GM18867 (cell line): ENCODE data around the gene PTPRN2.
"Not testable (repeated sequence)": the region's sequence is repeated elsewhere in the genome, so short reads cannot be mapped to it uniquely, and the experiment has no call there.

Source experiments
- ATAC-seq: cut with Tn5 transposase; IDR thresholded peaks from one replicate; pipeline ENCODE4 v1.9.1; 2021; ENCODE audit warnings: mild to moderate bottlenecking, moderate library complexity; ENCODE audit not compliant: unreplicated experiment

Gene PTPRN2

DNA sequence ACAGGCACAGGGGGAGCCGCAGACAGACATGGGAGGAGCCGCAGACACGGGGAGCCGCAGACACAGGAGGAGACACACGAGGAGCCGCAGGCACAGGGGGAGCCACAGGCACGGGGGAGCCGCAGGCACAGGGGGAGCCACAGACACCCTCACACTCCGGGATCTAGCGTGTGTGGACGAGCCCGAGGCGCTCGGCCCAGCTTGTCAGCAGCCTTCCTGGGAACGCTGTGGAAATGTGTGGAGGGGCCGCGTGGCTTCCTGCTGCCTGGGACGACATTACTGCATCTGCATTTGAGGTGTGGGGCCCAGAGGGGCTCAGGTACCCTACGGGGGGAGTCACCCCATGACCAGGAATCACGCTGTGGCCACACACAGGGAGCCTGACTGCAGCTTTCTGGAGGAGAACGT, 313.2 kb downstream of the PTPRN2 start:
- ATAC-seq: no peak

DNA sequence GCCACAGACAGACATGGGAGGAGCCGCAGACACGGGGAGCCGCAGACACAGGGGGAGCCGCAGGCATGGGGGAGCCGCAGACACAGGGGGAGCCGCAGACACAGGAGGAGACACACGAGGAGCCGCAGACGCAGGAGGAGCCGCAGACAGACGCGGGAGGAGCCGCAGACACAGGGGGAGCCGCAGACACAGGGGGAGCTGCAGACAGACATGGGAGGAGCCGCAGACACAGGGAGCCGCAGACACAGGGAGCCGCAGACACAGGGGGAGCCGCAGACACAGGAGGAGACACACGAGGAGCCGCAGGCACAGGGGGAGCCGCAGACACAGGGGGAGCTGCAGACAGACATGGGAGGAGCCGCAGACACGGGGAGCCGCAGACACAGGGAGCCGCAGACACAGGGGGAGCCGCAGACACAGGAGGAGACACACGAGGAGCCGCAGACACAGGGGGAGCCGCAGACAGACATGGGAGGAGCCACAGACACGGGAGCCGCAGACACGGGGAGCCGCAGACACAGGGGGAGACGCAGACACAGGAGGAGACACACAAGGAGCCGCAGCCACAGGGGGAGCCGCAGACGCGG, 313.8 kb downstream of the PTPRN2 start:
- not testable (repeated sequence) for ATAC-seq

DNA sequence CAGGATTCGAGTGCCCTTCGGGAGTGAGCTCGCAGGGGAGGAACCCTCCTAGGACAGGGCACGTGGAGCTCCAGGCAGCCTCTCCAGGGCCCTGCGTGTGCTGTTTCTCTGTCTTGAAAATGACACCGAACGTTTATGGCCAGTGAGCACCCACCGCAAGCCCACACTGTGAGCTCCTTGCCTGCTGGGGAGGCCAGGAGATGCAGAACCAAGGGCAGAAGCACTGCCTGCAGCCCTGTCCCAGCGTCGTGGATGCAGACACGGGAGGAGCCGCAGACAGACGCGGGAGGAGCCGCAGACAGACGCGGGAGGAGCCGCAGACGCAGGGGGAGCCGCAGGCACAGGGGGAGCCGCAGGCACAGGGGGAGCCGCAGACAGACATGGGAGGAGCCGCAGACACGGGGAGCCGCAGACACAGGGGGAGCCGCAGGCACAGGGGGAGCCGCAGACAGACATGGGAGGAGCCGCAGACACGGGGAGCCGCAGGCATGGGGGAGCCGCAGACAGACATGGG, 314.4 kb downstream of the PTPRN2 start:
- no peak for ATAC-seq

DNA sequence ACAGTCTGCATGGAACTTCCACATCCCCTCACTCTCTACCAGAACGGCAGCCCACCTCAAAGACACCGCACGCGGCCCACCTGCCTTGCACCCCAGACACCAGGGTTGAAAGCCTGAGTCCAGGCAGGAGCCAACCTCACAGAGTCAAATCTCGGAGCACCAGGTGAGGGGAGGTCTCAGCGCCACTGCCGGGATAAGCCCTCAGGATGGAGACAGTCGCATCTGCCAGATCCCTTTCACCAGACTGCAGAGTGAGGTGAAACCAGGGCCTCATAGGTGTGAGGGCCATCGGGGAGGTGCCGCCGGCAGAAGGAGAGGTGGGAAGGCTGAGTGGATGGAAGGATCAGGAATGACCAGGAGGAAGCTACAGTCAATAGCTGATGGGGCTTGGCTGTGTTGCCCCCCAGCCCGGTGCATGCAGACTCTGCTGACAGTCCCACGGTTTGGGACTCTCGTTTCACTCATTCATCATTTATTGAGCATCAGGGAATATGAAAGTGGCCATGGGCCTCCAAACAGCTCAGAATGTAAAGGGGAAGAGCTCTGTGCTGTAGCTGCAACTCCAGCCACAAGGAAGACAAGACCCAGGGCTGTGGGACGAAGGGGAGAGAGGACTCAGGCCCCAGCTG, 315.0 kb downstream of the PTPRN2 start:
- no peak for ATAC-seq

DNA sequence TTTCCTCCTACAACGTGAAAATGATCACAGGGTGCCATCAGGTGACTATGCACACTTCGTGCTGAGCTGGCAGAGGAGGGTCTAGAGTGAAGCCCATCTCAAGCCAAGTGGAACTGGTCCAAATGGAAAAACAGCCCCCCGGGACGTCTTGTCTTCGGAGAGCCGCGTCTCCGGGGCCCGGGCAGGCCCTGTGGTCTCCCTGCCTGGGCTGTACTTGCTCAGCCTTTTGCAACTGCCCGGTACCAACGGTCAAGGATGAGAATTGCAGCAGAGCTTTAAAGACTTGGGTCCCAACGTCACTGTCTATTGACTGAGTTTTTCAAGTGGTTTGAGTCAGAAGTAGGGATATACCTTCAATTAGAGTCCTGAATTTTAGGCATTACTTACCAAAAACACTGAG, 315.5 kb downstream of the PTPRN2 start:
- no peak for ATAC-seq

DNA sequence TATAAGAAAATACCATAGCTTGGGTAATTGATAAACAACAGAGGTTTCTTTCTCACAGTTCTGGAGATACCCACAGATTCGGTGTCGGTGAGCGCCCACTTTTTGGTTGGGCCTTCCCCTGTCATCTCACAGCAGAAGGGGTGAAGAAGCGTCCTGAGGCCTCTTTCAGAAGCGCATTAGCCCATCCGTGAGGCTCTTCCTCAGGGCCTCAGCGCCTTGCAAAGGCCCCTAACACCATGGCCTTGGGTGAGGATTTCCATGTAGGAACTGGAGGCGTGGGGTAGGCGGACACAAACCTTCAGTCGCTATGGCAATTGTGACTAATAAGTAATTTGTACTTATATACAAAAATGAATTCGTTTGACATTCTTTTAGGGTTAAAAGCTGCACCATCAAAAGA, 316.0 kb downstream of the PTPRN2 start:
- no peak for ATAC-seq

DNA sequence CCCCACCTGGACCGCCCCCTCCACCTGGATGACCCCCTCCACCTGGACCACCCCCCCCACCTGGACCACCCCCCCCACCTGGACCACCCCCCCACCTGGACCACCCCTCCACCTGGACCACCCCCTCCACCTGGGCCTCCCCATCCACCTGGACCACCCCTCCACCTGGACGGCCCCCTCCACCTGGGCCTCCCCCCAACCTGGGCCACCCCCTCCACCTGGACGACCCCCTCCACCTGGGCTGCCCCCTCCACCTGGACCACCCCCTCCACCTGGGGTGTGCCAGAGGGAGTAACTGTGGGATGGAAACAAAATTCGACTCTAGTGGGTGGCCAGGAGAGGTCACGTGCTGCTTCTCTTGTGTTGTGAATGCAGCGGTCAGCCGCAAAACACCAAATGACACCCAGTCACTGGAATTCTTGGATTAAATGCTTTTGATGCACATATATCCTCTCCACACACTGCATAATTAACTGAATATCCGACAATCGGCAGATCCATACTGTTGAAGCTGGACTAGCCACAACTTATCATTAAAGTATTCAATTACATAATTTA, 316.7 kb downstream of the PTPRN2 start:
- ATAC-seq: no peak

DNA sequence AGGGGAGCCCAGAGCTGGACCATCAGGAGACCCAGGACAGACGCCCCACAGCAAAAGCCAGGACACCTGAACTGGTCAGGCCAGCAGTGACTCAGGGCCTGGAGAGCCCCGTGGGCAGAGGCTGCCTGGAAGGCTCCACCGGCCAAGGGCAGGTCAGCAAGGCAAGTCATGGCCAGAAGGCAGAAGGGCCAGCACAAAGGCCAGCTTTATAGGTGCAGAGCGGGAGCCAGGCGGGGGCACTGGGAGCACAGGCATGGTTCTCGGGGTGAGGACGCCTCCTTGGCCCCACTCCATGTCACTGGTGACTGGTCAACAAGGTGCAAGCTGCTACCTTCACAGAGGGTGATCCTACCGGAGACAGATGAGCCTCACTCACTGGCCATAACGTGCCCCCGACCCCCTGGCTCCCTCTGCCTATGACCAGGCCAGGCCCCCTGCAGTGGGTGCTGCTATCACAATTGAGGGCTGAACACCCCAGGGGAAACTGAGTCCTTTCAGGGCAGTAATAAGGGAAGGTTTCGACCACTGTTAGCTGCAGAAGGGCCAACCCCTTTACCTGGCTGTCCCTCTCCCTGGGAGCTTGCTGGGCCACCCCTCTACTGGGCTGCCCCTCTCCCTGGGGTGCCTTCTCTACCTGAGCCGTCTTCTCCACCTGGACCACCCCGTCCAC, 317.4 kb downstream of the PTPRN2 start:
- ATAC-seq: no peak

DNA sequence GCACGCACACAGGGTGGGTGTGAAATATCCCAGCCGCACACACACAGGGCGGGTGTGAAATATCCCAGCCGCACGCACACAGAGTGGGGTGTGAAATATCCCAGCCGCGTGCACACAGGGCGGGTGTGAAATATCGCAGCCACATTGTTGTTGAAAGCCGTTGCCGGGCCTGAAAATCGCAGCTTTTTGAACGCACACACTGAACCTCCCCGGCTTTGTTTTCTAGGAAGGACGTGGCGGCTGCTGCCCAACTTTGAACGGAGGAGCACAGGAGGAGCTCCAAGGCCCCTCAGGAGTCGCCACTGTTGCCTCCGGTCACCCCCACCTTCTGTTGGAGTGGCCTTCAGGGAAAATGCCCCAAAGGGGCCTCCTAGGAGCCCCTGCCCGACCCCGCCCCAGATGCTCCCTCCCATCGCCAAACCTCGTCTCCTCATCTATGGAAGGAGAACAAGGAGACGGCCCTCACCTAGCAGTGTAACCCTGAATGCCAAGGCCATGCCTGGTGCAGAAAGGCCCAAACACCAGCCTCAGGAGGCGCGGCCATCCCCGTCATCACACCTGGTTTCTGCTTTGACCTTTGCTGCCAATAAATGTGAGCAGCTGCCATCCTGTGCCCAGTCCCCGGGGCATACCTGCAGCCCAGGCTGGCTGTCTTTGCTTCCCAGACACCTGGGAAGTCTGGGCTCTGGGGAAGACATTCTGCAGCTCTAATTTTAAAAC, 318.6 kb downstream of the PTPRN2 start:
- no peak for ATAC-seq

DNA sequence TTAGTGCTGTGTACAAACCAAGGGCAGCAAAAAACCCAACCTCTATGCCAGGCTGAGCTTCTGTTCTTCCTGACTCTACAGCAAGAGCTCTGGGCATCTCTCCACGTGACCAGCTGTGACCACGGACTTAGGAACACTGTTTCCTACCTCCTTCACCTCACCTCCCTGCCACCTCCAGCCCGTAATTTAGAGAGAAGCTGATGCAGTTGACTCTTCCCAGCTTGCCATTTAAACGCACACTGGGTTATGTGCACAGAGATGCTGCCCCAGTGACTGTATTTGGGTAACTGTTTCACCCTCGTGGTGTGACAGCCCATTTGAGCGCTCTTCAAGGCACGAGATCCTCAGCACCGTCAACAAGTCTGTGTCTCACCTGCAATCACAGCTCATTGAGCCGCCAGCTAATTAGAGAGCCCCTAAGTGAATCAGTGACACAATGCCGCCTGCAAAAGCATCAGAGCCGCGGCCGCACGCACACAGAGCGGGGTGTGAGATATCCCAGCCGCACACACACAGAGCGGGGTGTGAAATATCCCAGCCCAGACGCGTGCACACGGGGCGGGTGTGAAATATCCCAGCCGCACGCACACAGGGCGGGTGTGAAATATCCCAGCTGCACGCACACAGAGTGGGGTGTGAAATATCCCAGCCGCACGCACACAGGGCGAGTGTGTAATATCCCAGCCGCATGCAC, 319.7 kb downstream of the PTPRN2 start:
- no peak for ATAC-seq

DNA sequence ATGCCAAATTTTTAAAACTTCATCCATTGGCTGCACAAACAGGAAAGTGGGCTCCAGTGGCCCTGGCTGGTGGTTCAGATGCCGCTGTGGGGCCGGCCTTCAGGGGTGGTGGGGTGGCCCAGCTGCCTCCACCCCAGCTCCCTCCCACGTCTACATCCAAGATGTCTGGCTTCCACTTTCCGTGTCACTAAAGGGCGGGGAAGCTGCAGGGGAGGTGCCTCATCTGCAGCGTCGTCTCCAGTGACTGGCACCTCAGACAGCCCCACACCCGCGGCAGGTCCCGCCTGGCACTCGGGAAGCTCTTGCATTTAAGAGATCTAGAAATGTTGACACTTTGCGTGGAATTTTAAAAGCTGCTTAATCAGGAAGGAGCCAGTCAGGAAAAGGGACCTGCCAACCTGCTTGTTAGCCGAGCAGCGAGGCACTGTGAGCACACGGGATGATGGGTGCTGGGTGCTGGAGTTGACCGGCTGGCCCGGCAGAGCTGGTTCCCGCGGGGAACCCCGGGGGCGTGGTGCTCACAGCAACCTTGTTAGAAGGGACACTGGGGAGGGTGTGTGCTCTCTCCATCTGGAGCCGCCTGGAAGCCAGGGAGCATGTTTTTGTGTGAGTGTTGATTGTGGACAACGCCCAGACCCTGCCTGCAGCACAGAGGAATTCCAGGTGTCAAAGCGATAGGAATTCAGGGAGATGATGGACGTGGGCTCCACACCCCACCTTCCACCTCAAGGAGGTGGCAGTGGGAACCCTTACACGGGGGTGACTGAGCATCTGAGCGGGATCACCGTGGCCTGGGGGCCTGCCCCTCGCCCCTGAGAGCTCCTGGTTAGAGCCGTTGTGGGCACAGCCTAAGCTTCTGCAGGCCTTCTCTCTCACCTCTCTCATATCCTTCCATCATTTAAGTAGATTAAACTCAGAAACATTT, 320.5 kb downstream of the PTPRN2 start:
- ATAC-seq: no peak

DNA sequence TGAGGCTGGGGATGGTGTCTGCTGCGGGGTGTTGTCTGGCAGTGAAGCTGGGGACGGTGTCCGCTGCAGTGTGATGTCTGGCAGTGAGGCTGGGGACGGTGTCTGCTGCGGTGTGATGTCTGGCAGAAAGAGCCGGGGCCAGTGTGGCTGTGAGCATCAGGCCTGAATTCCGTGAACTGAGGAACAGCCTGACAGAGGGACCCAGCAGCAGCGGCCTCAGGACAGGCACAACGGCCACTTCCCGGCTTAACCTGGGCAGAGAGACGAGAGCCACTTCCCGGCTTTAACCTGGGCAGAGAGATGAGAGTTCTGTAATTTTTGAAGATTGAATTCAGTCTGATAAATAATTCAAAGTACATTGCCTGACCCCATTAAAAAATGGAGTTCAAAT, 321.2 kb downstream of the PTPRN2 start:
- ATAC-seq: no peak

DNA sequence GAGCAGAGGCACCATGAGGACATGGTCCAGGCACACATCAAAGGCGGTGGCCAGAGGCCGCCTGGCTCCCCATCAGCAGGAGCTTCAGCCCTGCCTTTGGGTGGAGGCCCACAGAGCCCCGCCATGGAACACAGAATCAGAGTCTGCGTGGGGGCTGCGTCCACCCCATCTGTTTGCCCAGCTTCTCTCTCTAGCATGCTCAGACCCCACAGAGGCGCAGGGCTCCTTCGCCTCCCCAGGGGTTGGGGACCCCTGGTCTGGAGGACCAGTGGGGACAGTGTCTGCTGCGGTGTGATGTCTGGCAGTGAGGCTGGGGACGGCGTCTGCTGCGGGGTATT, 321.9 kb downstream of the PTPRN2 start:
- ATAC-seq: no peak

DNA sequence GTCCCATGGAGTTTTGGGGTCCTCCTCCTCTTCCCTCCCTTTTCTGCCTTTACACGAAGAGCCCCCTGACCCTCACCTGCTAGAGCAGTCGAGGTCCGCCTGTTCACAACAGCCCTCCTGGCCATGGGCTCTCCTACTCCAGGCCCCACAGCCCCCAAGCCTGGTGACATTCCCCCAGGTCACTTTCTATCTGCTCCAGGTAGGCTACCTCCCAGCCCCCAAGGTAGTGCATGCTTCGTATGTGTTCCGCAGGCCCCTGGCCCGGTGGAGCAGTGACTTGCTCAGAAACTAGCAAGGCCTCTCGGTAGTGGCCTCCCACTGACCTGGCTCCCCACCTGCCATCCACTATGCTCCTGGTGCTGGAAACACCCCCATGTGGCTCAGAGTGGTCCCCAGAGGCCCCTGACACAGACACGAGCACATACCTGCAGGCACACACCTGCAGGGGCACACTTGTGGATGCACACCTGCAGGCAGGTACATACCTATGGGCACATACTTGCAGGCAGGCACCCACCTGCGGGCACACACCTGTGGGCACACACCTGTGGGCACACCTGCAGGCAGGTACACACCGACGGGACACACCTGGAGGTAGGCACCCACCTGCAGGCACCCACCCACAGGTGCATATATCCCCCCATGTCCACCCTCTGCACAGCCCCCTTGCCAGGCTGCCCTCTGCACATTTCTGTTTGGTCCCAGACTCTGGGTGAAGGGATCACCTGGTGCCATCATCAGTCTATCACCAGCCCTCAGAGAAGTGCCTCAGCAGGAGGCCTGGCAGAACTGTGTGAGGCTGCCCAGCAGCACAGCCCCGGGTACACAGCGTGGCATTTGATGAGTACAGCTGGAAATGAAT, 322.5 kb downstream of the PTPRN2 start:
- no peak for ATAC-seq

DNA sequence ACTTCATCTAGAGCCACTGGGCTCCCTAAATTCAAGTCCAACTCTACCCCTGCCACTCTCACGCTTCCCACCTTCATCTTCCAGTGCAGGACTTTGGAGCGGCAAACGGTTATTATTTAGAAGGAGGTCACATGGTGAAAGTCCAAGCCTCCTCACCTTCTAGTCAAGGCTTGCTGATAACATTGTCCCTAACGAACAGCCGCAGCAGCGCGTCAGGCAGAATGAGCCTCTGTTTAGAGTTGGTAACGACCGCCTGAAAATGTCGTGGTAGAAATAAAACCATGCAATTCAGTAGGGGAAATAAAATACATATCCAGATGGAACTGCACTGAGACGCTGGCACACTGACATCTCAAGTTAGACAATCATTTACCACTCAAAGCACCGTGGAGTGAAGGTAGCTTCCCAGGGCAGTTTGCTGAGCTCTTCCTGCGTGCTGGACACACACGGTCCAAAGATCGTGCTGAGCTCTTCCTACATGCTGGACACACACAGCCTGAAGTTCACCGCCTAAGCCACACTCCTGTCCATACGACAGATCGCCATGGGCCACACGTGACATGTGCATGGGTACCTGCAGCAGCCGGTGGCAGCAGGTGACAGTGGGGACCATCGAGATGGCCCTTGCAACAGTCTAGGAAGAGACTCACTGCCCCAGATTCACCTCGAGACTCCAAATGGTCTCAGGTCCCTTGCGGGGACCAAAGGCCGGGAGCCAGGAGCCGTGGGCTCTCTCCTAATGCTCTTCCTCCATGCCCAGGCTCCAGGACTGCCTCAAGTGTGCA, 323.5 kb downstream of the PTPRN2 start:
- no peak for ATAC-seq

DNA sequence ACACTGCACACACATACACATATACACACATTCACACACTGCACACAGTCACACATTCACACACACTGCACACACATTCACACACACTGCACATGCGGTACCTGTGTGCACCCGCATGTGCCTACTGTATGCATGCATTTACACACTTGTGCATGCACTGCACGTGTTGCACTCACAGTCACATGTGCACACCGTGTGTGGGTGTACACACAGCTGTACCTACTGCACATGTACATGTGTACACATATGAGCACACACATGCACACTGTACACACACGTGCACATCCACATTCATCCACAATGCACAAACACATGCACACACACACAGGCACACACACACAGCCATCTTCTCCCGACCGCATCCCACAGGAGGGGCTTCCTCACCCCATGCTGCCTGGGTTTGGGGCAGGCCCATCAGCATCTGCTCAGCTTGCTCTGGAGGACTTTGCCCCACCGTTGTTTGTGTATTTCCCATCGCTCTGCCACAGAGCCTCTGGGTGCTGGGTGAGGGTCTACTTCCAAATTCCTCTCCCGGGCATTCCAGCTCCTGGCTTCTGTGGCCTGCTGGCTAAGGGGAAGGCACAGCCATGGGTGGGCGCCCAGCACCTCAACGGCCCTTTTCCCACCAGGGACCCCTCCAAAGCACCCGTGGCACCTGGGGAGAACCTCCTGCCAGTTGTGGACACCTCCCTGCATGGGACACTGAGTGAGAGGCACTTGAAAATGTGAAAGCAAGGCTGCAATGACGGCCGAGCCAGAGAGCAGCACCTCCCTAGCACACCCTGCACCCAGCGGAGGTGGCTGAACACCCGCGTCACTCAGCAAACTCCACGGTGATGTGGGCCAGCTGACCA, 324.3 kb downstream of the PTPRN2 start:
- no peak for ATAC-seq
